HTR-8/SVneo (cell line): ENCODE results near the gene CERS6.
A peak's percentile ranks its signal among the peaks of the same experiment; 100 is the strongest.

Source experiments
- DNase-seq: peaks from one replicate; pipeline ENCODE4 v3.0.0; 2011; ENCODE audit warnings: low spot score, mixed read lengths; ENCODE audit not compliant: insufficient read length
- FAIRE-seq: peaks from 2 replicates; lab custom pipeline; 2011; peaks lifted over from hg19 to GRCh38; lab: Jason Lieb, UNC

The CERS6 gene

GRCh38 chr2:168561991-168562390 lies 105.9 kb downstream of the CERS6 start:
- no peak for FAIRE-seq
- DNase-seq = no peak

DNA sequence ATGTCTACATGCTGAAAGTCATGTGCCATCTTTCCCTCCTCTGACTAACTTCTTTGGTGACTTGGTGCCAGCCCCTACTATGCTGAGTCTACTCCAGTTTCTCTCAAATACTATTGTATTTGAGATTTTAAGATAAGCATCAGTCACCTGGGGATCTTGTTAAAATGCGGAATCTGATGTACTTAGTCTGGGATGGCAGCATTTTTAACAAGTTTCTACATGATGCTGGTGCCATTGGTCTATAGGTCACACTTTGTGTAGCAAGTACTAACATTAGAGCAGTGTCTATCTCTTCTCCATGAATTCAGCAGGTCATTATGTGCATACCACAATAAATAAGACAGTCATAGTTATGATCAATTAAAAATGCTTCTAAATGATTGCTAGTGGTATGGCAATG lies 106.9 kb downstream of the CERS6 start:
- no peak for FAIRE-seq
- no peak for DNase-seq

GRCh38 chr2:168564641-168565040 lies 108.6 kb downstream of the CERS6 start:
- DNase-seq = no peak
- no peak for FAIRE-seq

DNA sequence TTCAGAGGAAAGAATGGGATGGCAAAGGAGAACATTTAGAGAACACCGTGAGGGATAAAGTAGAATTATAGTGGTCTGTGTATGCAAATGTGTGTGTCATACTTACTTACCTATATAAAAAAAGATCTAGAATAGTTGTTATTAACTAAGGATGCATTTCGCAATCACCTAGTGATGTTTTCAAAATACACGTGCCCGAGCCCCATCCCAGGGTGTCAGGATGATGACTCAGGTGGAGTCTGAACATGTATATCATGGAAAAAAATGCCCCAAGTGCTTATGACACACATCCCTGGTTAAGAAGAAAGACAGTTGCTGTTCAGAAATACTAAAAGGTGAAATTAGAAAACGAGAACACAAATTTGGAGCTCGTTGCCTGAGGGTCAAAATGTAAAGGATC lies 109.0 kb downstream of the CERS6 start:
- no peak for DNase-seq
- FAIRE-seq = no peak

DNA sequence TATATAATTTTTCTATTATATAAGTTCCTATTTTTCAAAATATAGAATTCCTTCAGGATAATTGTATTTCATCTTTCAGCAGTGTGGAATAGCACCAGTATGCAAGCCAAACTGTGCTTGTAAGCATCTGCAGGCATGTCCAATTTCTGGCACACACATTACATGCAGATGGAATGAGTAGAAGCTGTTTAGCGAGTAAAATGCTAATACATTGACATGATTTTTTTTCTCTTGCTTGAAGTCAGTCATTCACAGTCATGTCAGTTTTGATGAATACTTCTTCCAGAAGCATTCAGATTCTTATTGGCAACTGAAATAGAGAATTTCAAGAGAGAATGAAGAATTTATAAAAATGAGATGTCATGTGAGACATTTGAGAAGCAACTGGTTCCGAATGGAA lies 109.4 kb downstream of the CERS6 start:
- FAIRE-seq (no peak), DNase-seq (no peak)

DNA sequence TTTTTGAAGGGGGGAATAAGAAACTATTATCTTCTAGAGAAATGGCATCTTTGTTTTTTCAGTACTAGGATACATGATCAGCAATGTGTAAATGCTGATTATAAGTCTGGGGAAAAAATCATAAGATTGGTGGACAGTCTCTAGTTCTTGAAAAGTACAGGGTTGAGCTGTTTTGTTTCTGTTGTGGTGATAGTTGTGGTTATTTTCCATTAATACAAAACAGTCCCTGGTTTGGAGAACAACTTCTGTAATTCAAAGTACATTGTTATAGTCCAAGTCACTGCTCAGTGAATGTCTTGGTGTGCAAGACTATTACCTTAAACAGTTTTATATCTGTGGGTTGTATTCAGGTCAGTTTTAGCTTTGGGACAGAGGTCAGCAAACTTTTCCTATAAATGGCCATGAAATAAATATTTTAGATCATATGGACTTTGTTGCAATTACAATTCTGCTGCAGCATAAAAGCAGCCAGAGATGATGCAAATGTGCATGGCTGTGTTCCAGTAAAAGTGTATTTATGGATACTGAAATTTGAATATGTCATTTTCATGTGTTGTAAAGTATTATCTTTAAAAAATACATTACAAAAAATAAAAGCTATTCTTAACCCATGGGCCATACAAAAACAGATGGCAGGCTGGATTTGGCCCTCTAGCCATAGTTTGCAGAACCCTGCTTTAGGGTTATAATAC lies 111.0 kb downstream of the CERS6 start:
- DNase-seq = no peak
- FAIRE-seq = peak; percentile 26

- FAIRE-seq (no peak), DNase-seq (no peak)
Measured at GRCh38 chr2:168567836-168568235, 111.8 kb downstream of the CERS6 start.

- DNase-seq = no peak
- FAIRE-seq = peak; percentile 52
Measured at GRCh38 chr2:168568476-168569267, 112.6 kb downstream of the CERS6 start.

- FAIRE-seq (no peak), DNase-seq (no peak)
Measured at GRCh38 chr2:168571061-168571460, 115.0 kb downstream of the CERS6 start.

DNA sequence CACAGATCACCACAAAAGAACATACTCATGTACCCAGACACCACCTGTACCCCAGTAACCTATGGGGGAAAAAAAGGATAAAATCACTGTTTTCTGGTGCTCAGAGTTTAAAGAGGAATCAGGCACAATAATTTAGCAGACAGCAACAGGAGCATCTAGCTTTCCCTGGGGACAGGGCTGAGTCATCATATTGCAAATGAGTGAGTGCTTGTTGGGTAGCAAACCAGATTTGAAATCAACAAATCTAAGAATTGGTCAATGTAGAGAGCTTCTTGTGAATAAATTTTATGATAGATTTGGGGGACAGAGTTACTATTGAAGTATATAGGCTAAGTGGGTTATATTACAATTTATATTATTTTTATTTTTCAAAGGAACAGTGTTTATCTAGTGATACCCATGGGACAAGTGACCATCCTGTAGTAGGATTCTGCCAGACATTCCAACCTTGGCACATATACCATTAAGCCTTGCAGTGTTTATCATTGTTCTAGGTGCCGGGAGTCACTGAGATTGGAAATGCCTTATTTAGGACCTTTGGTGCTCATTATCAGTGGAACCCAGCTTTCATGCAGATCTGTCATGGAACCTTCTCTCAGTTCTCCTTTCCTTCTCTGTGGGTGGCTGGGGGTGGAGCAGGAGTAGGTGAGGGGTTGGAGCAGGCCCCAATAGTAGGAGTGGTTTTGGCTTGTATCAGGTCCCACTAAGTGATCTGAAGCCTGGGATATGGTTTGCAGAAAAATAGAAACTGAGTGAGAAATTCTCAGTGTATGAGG lies 117.2 kb downstream of the CERS6 start:
- no peak for FAIRE-seq

GRCh38 chr2:168574856-168575630 lies 119.0 kb downstream of the CERS6 start:
- DNase-seq = no peak
- no peak for FAIRE-seq

More for the DNA sequence above, 117.2 kb downstream of the CERS6 start:
- no peak for DNase-seq

GRCh38 chr2:168577885-168578284 lies 121.8 kb downstream of the CERS6 start:
- FAIRE-seq (no peak), DNase-seq (no peak)

DNA sequence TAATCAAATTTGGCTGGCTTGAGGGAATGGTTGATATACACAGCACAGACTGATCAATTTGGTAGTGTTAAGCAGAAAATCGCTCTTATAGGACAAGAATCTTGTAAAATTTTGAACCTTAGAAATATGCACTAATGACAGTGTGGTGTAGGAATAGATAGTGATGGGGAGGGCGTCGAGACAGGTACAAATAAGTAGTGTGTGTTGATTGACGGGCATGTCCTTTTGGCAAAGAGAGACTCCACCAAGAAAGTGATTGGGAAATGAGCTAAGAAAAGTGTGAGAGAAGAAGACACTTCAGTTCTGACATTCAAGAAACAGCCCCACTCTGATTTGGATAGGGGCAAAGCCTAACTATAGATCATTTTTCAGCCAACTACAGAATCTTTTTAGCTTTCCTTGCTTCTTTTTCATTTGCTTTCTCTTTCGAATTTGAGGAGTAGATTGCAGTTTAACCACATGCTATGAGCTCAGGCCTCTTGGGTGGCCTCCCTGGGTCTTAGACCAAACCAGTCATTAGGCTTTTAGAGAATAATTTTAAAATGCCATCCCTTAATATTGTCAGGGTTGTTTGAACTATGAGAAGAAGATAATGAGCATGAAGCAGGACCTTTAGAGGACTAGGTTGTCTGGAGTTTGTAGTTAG lies 127.1 kb downstream of the CERS6 start:
- FAIRE-seq (peak; percentile 52), DNase-seq (no peak)

DNA sequence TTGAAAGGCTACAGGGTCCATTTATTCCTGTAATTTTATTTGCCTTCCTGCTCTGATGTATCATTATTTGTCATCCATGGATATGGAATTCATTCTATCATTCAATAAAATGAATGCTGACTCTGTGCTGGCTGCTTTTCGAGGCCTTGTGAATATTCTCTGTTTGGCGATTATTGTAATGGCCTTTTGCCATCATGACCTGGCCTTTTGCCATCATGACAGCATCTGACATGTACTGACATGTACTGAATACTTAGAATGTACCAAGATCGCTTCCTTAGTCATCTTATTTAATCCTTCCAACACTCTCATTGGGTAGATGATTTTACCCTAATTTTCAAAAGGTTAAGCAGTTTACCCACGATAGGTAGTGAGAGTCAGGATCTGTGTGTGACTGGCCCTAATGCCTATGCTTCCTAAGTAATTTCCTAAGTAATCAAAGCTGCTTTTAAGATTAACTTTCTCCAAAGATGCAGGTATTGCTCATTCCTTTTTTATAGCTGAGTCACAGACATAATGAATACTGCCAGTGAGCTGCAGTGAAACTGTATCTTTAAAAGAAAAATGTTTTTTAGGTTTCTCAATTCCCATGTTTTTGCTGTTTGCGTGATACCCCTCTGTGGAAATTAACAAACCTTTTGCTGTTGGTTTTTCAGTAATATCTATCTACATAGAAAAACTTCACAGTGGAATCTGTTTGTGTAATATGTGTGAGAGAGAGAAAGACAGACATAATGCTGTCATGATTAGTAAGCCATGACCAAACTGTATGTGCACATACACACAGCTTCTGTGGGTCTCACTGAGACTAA lies 127.8 kb downstream of the CERS6 start:
- FAIRE-seq (no peak), DNase-seq (no peak)

DNA sequence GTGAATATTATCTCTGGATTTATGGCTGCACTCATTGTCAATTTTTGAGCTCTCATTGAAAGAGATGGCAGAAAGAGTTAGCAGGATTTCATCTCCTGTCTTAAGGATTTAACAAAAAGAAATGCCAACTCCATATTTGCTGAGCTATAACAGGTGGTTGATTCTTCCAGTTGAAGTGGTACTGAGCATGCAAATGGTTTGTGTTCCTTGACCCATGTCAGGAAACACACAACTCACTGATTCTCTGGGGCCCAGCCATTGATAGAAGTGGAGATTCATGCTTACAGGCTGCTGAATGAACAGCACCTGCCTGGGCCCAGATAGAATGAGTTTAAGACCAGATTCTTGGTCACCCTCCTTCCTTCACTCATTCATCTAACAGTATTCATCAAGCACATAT lies 128.8 kb downstream of the CERS6 start:
- FAIRE-seq (no peak), DNase-seq (no peak)

- no peak for FAIRE-seq
- no peak for DNase-seq
Measured at GRCh38 chr2:168585700-168586099, 129.6 kb downstream of the CERS6 start.

DNA sequence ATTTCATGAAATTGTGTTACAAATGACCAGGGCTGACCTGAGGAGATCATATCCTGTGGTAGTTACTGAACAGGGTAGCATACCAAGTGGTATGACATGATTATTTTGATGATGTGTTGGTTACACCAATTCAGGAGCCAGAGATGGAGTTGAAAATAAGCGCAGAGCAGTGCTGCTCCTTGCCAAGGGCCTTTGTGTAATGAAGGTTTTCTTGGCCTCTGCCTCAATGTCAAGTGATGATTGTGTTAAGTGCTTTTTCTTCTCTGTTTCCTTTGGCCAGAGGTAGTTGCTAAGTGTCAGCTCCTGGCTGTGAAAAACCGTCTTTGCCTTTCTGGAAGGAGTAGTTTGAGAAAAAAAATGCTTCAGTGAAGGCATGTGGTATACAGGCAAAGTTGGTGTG lies 131.2 kb downstream of the CERS6 start:
- FAIRE-seq (no peak), DNase-seq (no peak)

- DNase-seq (no peak), FAIRE-seq (no peak)
Measured at GRCh38 chr2:168589236-168590211, 133.5 kb downstream of the CERS6 start.
